Body of pancreas (tissue), 4 donors: ENCODE data around the gene LBH.

Experiments
- CTCF ChIP-seq, 7 experiments: fragments of 450-650 bp in 4 of 7; fragments of 200-600 bp in 3 of 7; sonication (generic) in 3 of 7; IDR thresholded peaks; one replicate each; pipeline ENCODE4 v1.5.1; 2016 to 2019; ENCODE audit warnings: antibody characterized with exemption in 7 of 7
- POLR2A ChIP-seq, 3 donors: fragments of 450-650 bp; IDR thresholded peaks; one replicate each; pipeline ENCODE4 v1.6.1; 2016; ENCODE audit warnings: antibody characterized with exemption in 3 of 3, mild to moderate bottlenecking in 2 of 3

- no peak for TF ChIP-seq POLR2A (IDR thresholded peaks at IDR 0.05)
- TF ChIP-seq CTCF (IDR thresholded peaks at IDR 0.05), result no peak
These were observed 5.4 kb downstream of the LBH start for GRCh38 chr2:30236591-30237238.
